ENCODE measurements around the gene SH3BP1.

DNA sequence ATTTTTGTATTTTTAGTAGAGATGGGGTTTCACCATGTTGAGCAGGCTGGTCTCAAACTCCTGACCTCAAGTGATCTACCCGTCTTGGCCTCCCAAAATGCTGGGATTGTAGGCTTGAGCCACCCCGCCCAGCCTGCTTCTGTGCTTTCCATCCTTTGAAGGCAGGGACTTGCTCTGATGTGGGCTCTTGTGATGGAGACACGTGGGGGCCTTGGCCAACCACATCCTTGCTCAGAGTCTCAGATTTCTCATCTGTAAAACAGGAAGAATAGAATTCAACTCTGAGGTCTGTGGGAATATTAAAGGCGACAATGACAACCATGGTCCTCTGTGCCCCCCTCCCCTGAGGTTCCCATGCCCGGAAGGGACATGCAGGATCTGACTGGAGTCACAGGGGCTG lies 34.6 kb upstream of the SH3BP1 start:
- TF ChIP-seq POLR2AphosphoS5 (IDR thresholded peaks at IDR 0.05; ENCODE audit: low read depth, low read length) (no peak), POU2F2 (IDR thresholded peaks at IDR 0.05; ENCODE audit: low read depth, low read length) (no peak)

All from GM12891 (cell line).